OCI-LY3 (cell line): Measurements from ENCODE around the gene SFT2D2.
"Not testable (repeated sequence)": the region's sequence is repeated elsewhere in the genome, so short reads cannot be mapped to it uniquely, and the experiment has no call there.

Experiments
- H2AFZ ChIP-seq: fragments of 200-600, 300-600 bp; shearing (Covaris generic); 2 replicates; pipeline ENCODE4 v1.6.0; 2014; ENCODE audit warnings: antibody characterized with exemption, low read depth, low read length
- H3K27ac ChIP-seq: fragments of 200-600, 300-600 bp; sonication (generic); 2 replicates; pipeline ENCODE4 v1.5.1; 2014; ENCODE audit warnings: mild to moderate bottlenecking, low read length, moderate library complexity, mixed read lengths
- H3K27me3 ChIP-seq: fragments of 200-600, 300-600 bp; sonication (generic); 2 replicates; pipeline ENCODE4 v1.6.1; 2014; ENCODE audit warnings: low read depth, low read length, mixed read lengths
- H3K36me3 ChIP-seq: fragments of 200-600, 300-600 bp; sonication (generic); replicated peaks from 2 replicates; pipeline ENCODE3; 2014; ENCODE audit warnings: low read depth, low read length, mixed read lengths
- H3K4me1 ChIP-seq: fragments of 300-600, 200-600 bp; sonication (generic); 2 replicates; pipeline ENCODE4 v1.6.1; 2014; ENCODE audit warnings: low read length, mixed read lengths
- H3K4me2 ChIP-seq: fragments of 200-600, 300-600 bp; sonication (generic); 2 replicates; pipeline ENCODE4 v1.6.1; 2014; ENCODE audit warnings: low read length, mixed read lengths
- H3K4me3 ChIP-seq: fragments of 300-600, 200-600 bp; sonication (generic); 2 replicates; pipeline ENCODE4 v1.5.1; 2014; ENCODE audit warnings: antibody characterized with exemption, mild to moderate bottlenecking, low read length, moderate library complexity
- H3K79me2 ChIP-seq: fragments of 300-600, 200-600 bp; shearing (Covaris generic); 2 replicates; pipeline ENCODE4 v1.6.1; 2014; ENCODE audit warnings: mild to moderate bottlenecking, low read length, mixed read lengths
- H3K9ac ChIP-seq: fragments of 300-600, 200-600 bp; shearing (Covaris generic); 2 replicates; pipeline ENCODE4 v1.6.0; 2014; ENCODE audit warnings: mild to moderate bottlenecking, low read length, moderate library complexity
- H3K9me3 ChIP-seq: fragments of 200-600, 300-600 bp; shearing (Covaris generic); 2 replicates; pipeline ENCODE4 v1.6.1; 2014; ENCODE audit warnings: low read length, mixed read lengths; ENCODE audit not compliant: insufficient read depth
- H4K20me1 ChIP-seq: fragments of 200-600, 300-600 bp; sonication (generic); 2 replicates; pipeline ENCODE4 v1.6.1; 2016; ENCODE audit warnings: low read length, mixed read lengths; ENCODE audit not compliant: insufficient read depth
- EZH2phosphoT487 ChIP-seq: fragments of 200-600 bp; shearing (Covaris generic); IDR thresholded peaks from 2 replicates; pipeline ENCODE4 v1.6.1; 2018; ENCODE audit warnings: antibody characterized with exemption, mixed run types, low read depth
- TF ChIP-seq, protein P1 (sequence below): fragments of 200-600, 300-600 bp; sonication (generic); IDR thresholded peaks from 2 replicates; pipeline ENCODE4 v1.5.1; 2014; ENCODE audit warnings: antibody characterized with exemption, low read length, low read depth

SFT2D2 gene

GRCh38 chr1:168206111-168206510 lies 19.7 kb upstream of the SFT2D2 start:
- no peak overlapping the region for H2AFZ ChIP-seq
- no peaks in the 10 kb centered on the region for H4K20me1 ChIP-seq
- no peak for TF ChIP-seq EZH2phosphoT487
- TF ChIP-seq, protein P1, sequence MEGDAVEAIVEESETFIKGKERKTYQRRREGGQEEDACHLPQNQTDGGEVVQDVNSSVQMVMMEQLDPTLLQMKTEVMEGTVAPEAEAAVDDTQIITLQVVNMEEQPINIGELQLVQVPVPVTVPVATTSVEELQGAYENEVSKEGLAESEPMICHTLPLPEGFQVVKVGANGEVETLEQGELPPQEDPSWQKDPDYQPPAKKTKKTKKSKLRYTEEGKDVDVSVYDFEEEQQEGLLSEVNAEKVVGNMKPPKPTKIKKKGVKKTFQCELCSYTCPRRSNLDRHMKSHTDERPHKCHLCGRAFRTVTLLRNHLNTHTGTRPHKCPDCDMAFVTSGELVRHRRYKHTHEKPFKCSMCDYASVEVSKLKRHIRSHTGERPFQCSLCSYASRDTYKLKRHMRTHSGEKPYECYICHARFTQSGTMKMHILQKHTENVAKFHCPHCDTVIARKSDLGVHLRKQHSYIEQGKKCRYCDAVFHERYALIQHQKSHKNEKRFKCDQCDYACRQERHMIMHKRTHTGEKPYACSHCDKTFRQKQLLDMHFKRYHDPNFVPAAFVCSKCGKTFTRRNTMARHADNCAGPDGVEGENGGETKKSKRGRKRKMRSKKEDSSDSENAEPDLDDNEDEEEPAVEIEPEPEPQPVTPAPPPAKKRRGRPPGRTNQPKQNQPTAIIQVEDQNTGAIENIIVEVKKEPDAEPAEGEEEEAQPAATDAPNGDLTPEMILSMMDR = no peak
- no peaks in the 10 kb centered on the region for H3K4me1 ChIP-seq
- H3K27me3 ChIP-seq = no peaks in the 10 kb centered on the region
- no peak overlapping the region for H3K9ac ChIP-seq
- no peak overlapping the region for H3K4me2 ChIP-seq
- no peaks in the 10 kb centered on the region for H3K79me2 ChIP-seq
- H3K9me3 ChIP-seq = no peaks in the 10 kb centered on the region
- H3K4me3 ChIP-seq = no peak overlapping the region
- H3K27ac ChIP-seq = no peak overlapping the region
- H3K36me3 ChIP-seq = peaks cover 28% of the 10 kb centered on the region

GRCh38 chr1:168207673-168208072 lies 18.1 kb upstream of the SFT2D2 start:
- not testable (repeated sequence) for H3K9me3 ChIP-seq, H4K20me1 ChIP-seq, H3K4me1 ChIP-seq, H3K4me3 ChIP-seq, H3K4me2 ChIP-seq, H3K27ac ChIP-seq, H3K27me3 ChIP-seq, H3K79me2 ChIP-seq, H3K9ac ChIP-seq, H2AFZ ChIP-seq
- H3K36me3 ChIP-seq = peaks cover 14% of the 10 kb centered on the region

GRCh38 chr1:168210312-168210711 lies 15.5 kb upstream of the SFT2D2 start:
- H3K4me1 ChIP-seq = no peaks in the 10 kb centered on the region
- H3K27me3 ChIP-seq = no peaks in the 10 kb centered on the region
- no peak overlapping the region for H2AFZ ChIP-seq
- no peak overlapping the region for H3K9ac ChIP-seq
- H3K36me3 ChIP-seq = peaks cover 10% of the 10 kb centered on the region
- H3K4me2 ChIP-seq = no peak overlapping the region
- H3K9me3 ChIP-seq = peaks cover 8% of the 10 kb centered on the region; the same call in 1 of the 2 replicates
- TF ChIP-seq, protein P1 = no peak
- no peak for TF ChIP-seq EZH2phosphoT487
- H4K20me1 ChIP-seq = no peaks in the 10 kb centered on the region
- no peak overlapping the region for H3K4me3 ChIP-seq
- H3K79me2 ChIP-seq = no peaks in the 10 kb centered on the region
- no peak overlapping the region for H3K27ac ChIP-seq

- TF ChIP-seq EZH2phosphoT487 = no peak
- TF ChIP-seq, protein P1 = no peak
- no peaks in the 10 kb centered on the region for H3K4me1 ChIP-seq
- no peaks in the 10 kb centered on the region for H3K79me2 ChIP-seq
- H2AFZ ChIP-seq = no peak overlapping the region
- H4K20me1 ChIP-seq = no peaks in the 10 kb centered on the region
- H3K27me3 ChIP-seq = no peaks in the 10 kb centered on the region
- H3K4me2 ChIP-seq = no peak overlapping the region
- no peak overlapping the region for H3K27ac ChIP-seq
- H3K36me3 ChIP-seq = no peaks in the 10 kb centered on the region
- H3K9ac ChIP-seq = no peak overlapping the region
- H3K4me3 ChIP-seq = no peak overlapping the region
- peaks cover 8% of the 10 kb centered on the region; the same call in 1 of the 2 replicates for H3K9me3 ChIP-seq
Measured at GRCh38 chr1:168213349-168213748, 12.5 kb upstream of the SFT2D2 start.

GRCh38 chr1:168216171-168216570 lies 9.6 kb upstream of the SFT2D2 start:
- Histone ChIP-seq H3K79me2 (no peaks in the 10 kb centered on the region), H4K20me1 (no peaks in the 10 kb centered on the region), H3K4me3 (no peak overlapping the region), H2AFZ (no peak overlapping the region), H3K4me2 (no peak overlapping the region), H3K9me3 (peaks cover 8% of the 10 kb centered on the region; the same call in 1 of the 2 replicates), H3K36me3 (no peaks in the 10 kb centered on the region), H3K9ac (no peak overlapping the region), H3K27ac (no peak overlapping the region), H3K27me3 (no peaks in the 10 kb centered on the region), H3K4me1 (no peaks in the 10 kb centered on the region)
- TF ChIP-seq, protein P1 = no peak
- no peak for TF ChIP-seq EZH2phosphoT487
